Loucy (cell line): ENCODE measurements around the gene ZCCHC2.

Source experiments
- H2AFZ ChIP-seq: fragments of 200-600 bp; sonication (generic); 2 replicates; pipeline ENCODE4 v1.6.0; 2016; ENCODE audit warnings: antibody characterized with exemption, mild to moderate bottlenecking, low read length, moderate library complexity
- H3F3A ChIP-seq: fragments of 200-600 bp; 2 replicates; pipeline ENCODE4 v1.6.0; 2016; ENCODE audit warnings: antibody characterized with exemption, low read depth, mild to moderate bottlenecking
- H3K27me3 ChIP-seq: fragments of 200-600 bp; sonication (generic); 2 replicates; pipeline ENCODE4 v1.6.1; 2014; ENCODE audit warnings: low read length, mild to moderate bottlenecking; ENCODE audit not compliant: insufficient read depth, poor library complexity, severe bottlenecking
- H3K36me3 ChIP-seq: fragments of 200-600 bp; sonication (generic); 2 replicates; pipeline ENCODE4 v1.6.1; 2016; ENCODE audit warnings: low read length; ENCODE audit not compliant: insufficient read depth
- H3K4me1 ChIP-seq: fragments of 200-600 bp; sonication (generic); 2 replicates; pipeline ENCODE4 v1.5.1; 2014; ENCODE audit warnings: low read length, mild to moderate bottlenecking; ENCODE audit not compliant: insufficient read depth, poor library complexity, severe bottlenecking
- H3K4me2 ChIP-seq: fragments of 200-600 bp; sonication (generic); 2 replicates; pipeline ENCODE4 v1.6.0; 2014; ENCODE audit warnings: antibody characterized with exemption, low read length, low read depth, mild to moderate bottlenecking; ENCODE audit not compliant: poor library complexity, severe bottlenecking
- H3K4me3 ChIP-seq: fragments of 200-600 bp; sonication (generic); 2 replicates; pipeline ENCODE4 v1.5.1; 2014; ENCODE audit warnings: low read length, mild to moderate bottlenecking, mixed read lengths; ENCODE audit not compliant: poor library complexity, severe bottlenecking
- H3K79me2 ChIP-seq: fragments of 200-600 bp; sonication (generic); 2 replicates; pipeline ENCODE4 v1.6.1; 2014; ENCODE audit warnings: low read length; ENCODE audit not compliant: insufficient read depth
- H3K9ac ChIP-seq: fragments of 200-600 bp; sonication (generic); 2 replicates; pipeline ENCODE4 v1.6.0; 2014; ENCODE audit warnings: mild to moderate bottlenecking, low read depth, low read length, moderate library complexity; ENCODE audit not compliant: poor library complexity, severe bottlenecking
- H3K9me2 ChIP-seq: fragments of 200-600 bp; sonication (generic); replicated peaks from 2 replicates; pipeline ENCODE4 v1.6.1; 2016; ENCODE audit warnings: low read depth, low read length, mixed read lengths
- H3K9me3 ChIP-seq: fragments of 200-600 bp; sonication (generic); 2 replicates; pipeline ENCODE4 v1.6.1; 2014; ENCODE audit warnings: mild to moderate bottlenecking, antibody characterized with exemption, low read length, low read depth; ENCODE audit not compliant: insufficient read depth
- H4K20me1 ChIP-seq: fragments of 200-600 bp; sonication (generic); 2 replicates; pipeline ENCODE4 v1.6.0; 2014; ENCODE audit warnings: antibody characterized with exemption, low read length, mild to moderate bottlenecking; ENCODE audit not compliant: insufficient read depth, poor library complexity, severe bottlenecking
- CTCF ChIP-seq: fragments of 200-600 bp; sonication (generic); conservative IDR thresholded peaks from 2 replicates; pipeline ENCODE4 v1.5.1; 2014; ENCODE audit warnings: mild to moderate bottlenecking, antibody characterized with exemption, low read length
- EZH2phosphoT487 ChIP-seq: fragments of 200-600 bp; IDR thresholded peaks from 2 replicates; pipeline ENCODE4 v1.6.1; 2018; ENCODE audit warnings: antibody characterized with exemption, mild to moderate bottlenecking, moderate library complexity, borderline replicate concordance

ZCCHC2 gene

GRCh38 chr18:62512996-62513395 is 9.8 kb upstream of the ZCCHC2 start:
- Histone ChIP-seq H3K4me2 (no peak overlapping the region), H3K9me3 (peaks cover 22% of the 10 kb centered on the region), H3K4me3 (no peak overlapping the region), H2AFZ (no peak overlapping the region), H3K4me1 (no peaks in the 10 kb centered on the region), H3F3A (no peaks in the 10 kb centered on the region), H3K79me2 (no peaks in the 10 kb centered on the region), H3K27me3 (no peaks in the 10 kb centered on the region), H3K36me3 (no peaks in the 10 kb centered on the region), H4K20me1 (no peaks in the 10 kb centered on the region), H3K9me2 (no peaks in the 10 kb centered on the region), H3K9ac (no peak overlapping the region)
- TF ChIP-seq EZH2phosphoT487: no peak
- no peak for TF ChIP-seq CTCF

DNA sequence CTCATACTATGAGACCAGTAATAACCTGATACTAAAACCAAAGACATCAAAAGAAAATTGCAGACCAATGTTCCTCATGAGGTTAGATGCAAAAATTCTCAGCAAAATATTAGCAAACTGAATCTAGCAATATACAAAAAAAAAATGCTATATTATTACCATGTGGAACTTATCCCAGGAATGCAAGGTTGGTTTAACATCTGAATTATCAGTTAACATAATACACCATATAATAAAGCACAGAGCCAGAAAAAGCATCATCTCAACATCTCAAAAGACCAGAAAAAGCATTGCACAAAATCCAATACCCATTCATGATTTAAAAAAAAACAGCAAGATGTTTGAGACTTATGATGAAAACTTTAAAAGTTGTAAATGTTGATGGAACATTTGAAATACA is 8.3 kb upstream of the ZCCHC2 start:
- no peaks in the 10 kb centered on the region for H3K36me3 ChIP-seq
- H3K9me3 ChIP-seq: peaks cover 22% of the 10 kb centered on the region
- H3K27me3 ChIP-seq: no peaks in the 10 kb centered on the region
- no peak overlapping the region for H3K4me3 ChIP-seq
- H3K4me1 ChIP-seq: no peaks in the 10 kb centered on the region
- no peak overlapping the region for H3K4me2 ChIP-seq
- no peak for TF ChIP-seq EZH2phosphoT487
- TF ChIP-seq CTCF: no peak
- H3K9me2 ChIP-seq: no peaks in the 10 kb centered on the region
- H3K9ac ChIP-seq: no peak overlapping the region
- no peaks in the 10 kb centered on the region for H4K20me1 ChIP-seq
- H2AFZ ChIP-seq: no peak overlapping the region
- no peaks in the 10 kb centered on the region for H3F3A ChIP-seq
- no peaks in the 10 kb centered on the region for H3K79me2 ChIP-seq

GRCh38 chr18:62516242-62516641 is 6.6 kb upstream of the ZCCHC2 start:
- Histone ChIP-seq H3K4me3 (no peak overlapping the region), H2AFZ (no peak overlapping the region), H3F3A (no peaks in the 10 kb centered on the region), H3K79me2 (no peaks in the 10 kb centered on the region), H3K4me1 (peaks cover 3% of the 10 kb centered on the region), H3K9ac (no peak overlapping the region), H3K9me3 (peaks cover 22% of the 10 kb centered on the region), H3K9me2 (no peaks in the 10 kb centered on the region), H3K27me3 (no peaks in the 10 kb centered on the region), H3K36me3 (no peaks in the 10 kb centered on the region), H3K4me2 (no peak overlapping the region), H4K20me1 (no peaks in the 10 kb centered on the region)
- TF ChIP-seq EZH2phosphoT487: no peak
- TF ChIP-seq CTCF: no peak
